Tibial nerve (tissue), 4 donors: ENCODE measurements around the gene KRT77.

Experiments used
- EP300 ChIP-seq, 2 donors: sonication (generic); formaldehyde crosslinking; IDR thresholded peaks; one replicate each; pipeline ENCODE4 v1.6.1; 2017; ENCODE audit warnings: antibody characterized with exemption in 2 of 2, mild to moderate bottlenecking in 1 of 2
- POLR2A ChIP-seq, 2 donors: fragments of 450-650 bp; IDR thresholded peaks; one replicate each; pipeline ENCODE4 v1.6.1; 2017; ENCODE audit warnings: antibody characterized with exemption in 2 of 2, mild to moderate bottlenecking in 2 of 2, moderate library complexity in 2 of 2
- TF ChIP-seq, protein P1 (sequence below), 5 experiments: fragments of 200-600 bp in 3 of 5; fragments of 450-650 bp in 2 of 5; sonication (generic) in 3 of 5; IDR thresholded peaks; one replicate each; pipeline ENCODE4 v1.5.1; 2016 to 2019; ENCODE audit warnings: antibody characterized with exemption in 5 of 5, mild to moderate bottlenecking in 3 of 5, moderate library complexity in 2 of 5

DNA sequence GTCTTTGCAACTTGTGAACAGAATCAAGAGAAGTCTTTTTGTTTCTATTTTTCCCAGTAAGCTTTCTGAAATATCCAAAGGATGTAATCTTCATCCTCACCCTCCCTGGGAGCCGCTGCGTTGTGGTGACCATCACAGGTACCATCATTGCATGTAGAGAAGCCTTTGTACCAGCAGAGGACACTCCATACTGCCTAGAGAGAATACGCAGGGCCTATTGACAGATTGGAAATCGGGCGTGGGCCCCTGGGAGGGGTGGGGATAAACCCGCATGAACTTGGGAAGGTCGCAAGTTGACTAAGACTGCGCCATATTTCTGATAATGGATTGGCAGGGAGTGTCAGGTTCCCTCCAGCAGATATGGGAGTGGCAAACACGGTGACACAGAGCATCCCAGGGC, 35.8 kb downstream of the KRT77 start:
- TF ChIP-seq, protein P1, sequence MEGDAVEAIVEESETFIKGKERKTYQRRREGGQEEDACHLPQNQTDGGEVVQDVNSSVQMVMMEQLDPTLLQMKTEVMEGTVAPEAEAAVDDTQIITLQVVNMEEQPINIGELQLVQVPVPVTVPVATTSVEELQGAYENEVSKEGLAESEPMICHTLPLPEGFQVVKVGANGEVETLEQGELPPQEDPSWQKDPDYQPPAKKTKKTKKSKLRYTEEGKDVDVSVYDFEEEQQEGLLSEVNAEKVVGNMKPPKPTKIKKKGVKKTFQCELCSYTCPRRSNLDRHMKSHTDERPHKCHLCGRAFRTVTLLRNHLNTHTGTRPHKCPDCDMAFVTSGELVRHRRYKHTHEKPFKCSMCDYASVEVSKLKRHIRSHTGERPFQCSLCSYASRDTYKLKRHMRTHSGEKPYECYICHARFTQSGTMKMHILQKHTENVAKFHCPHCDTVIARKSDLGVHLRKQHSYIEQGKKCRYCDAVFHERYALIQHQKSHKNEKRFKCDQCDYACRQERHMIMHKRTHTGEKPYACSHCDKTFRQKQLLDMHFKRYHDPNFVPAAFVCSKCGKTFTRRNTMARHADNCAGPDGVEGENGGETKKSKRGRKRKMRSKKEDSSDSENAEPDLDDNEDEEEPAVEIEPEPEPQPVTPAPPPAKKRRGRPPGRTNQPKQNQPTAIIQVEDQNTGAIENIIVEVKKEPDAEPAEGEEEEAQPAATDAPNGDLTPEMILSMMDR (IDR thresholded peaks at IDR 0.05) = no peak
- TF ChIP-seq POLR2A (IDR thresholded peaks at IDR 0.05) (no peak), EP300 (IDR thresholded peaks at IDR 0.05) (no peak)
